Thyroid gland (tissue), 4 donors: ENCODE data around the gene EGF.

ENCODE experiments used
- CTCF ChIP-seq, 6 experiments: fragments of 200-600 bp in 3 of 6; fragments of 450-650 bp in 3 of 6; sonication (generic) in 3 of 6; IDR thresholded peaks; one replicate each; pipeline ENCODE4 v1.5.1; 2016 to 2019; ENCODE audit warnings: antibody characterized with exemption in 6 of 6, mild to moderate bottlenecking in 2 of 6, inconsistent platforms in 1 of 6, moderate library complexity in 1 of 6
- POLR2A ChIP-seq, 2 donors: fragments of 450-650 bp; IDR thresholded peaks; one replicate each; pipeline ENCODE4 v1.6.1; 2017; ENCODE audit warnings: antibody characterized with exemption in 2 of 2, mild to moderate bottlenecking in 2 of 2, moderate library complexity in 1 of 2

- TF ChIP-seq CTCF (IDR thresholded peaks at IDR 0.05) (peak in 5 of 6 experiments; percentile 13 to 65 (median 49)), POLR2A (IDR thresholded peaks at IDR 0.05) (no peak)
Measured at GRCh38 chr4:109977854-109978501, 65.3 kb downstream of the EGF start.
